HepG2 (cell line): ENCODE results near the gene TUT4. TPM values are rescaled to one million over a fixed set of nuclear protein-coding genes. Genes with fewer than 3 reads are reported as not detected.

Experiments used
- ATAC-seq: fragments of 200-7000 bp; cut with Tn5 transposase; 3 replicates; pipeline ENCODE4 v1.9.1; 2020; ENCODE audit warnings: mild to moderate bottlenecking, moderate library complexity
- BruUV-seq: library from RNA; stranded (reverse); fragments of 400-500 nt; replicated peaks from 2 replicates; lab custom pipeline; 2021; lab: Mats Ljungman, UMichigan
- CTCF ChIA-PET: fragments of 300-600 bp; formaldehyde crosslinking; extraction: SDS; loops from one replicate; lab custom pipeline; 2021; ENCODE audit warnings: low total read pairs, inconsistent platforms, low intra/inter-chr PET ratio; lab: Yijun Ruan, JAX
- POLR2A ChIA-PET: fragments of 350-600 bp; sonication (Branson Sonifier 250); formaldehyde crosslinking; loops from one replicate; lab custom pipeline; 2020; ENCODE audit warnings: antibody characterized with exemption, inconsistent platforms; lab: Yijun Ruan, JAX
- DNase-seq: peaks from one replicate; pipeline ENCODE4 v3.0.0-alpha.2; 2015; ENCODE audit warnings: low spot score
- FAIRE-seq: peaks from 3 replicates; lab custom pipeline; 2011; peaks lifted over from hg19 to GRCh38; lab: Jason Lieb, UNC
- H2AFZ ChIP-seq: one replicate; pipeline ENCODE4 v1.6.1; 2011; ENCODE audit warnings: low read length, inconsistent platforms
- H3K27ac ChIP-seq: fragments of 300-600 bp; 3 replicates; pipeline ENCODE4 v1.8.0; 2011; ENCODE audit warnings: mixed run types, mild to moderate bottlenecking, mixed read lengths, low read length, inconsistent platforms; ENCODE audit not compliant: insufficient read depth; ENCODE audit errors: extremely low read length
- H3K27me3 ChIP-seq, 2 experiments: fragments of 200-600 bp in 1 of 2; 2 replicates in 1 of 2; 3 replicates in 1 of 2; pipeline versions ENCODE4 v1.6.0 to v1.8.0; 2011; ENCODE audit warnings: low read length in 2 of 2, mild to moderate bottlenecking in 2 of 2, moderate library complexity in 2 of 2, inconsistent platforms in 1 of 2; ENCODE audit not compliant: insufficient read depth in 2 of 2, control insufficient read depth in 1 of 2
- H3K36me3 ChIP-seq, 2 experiments: fragments of 200-600 bp in 1 of 2; replicated peaks in 1 of 2; 2 replicates in 1 of 2; 3 replicates in 1 of 2; pipeline versions ENCODE4 v1.5.1 to v1.8.0; 2011; ENCODE audit warnings: low read length in 2 of 2, inconsistent platforms in 1 of 2; ENCODE audit not compliant: insufficient read depth in 2 of 2, control insufficient read depth in 1 of 2
- H3K4me1 ChIP-seq: 2 replicates; pipeline ENCODE4 v1.5.1; 2012; ENCODE audit warnings: low read length, inconsistent platforms; ENCODE audit not compliant: insufficient read depth
- H3K4me2 ChIP-seq: 2 replicates; pipeline ENCODE4 v1.6.0; 2011; ENCODE audit warnings: low read depth, low read length, inconsistent platforms
- H3K4me3 ChIP-seq, 3 experiments: fragments of 200-600 bp in 1 of 3; sonication (generic), shearing (Covaris generic) in 1 of 3; replicated peaks in 1 of 3; 2 replicates each; pipeline ENCODE4 v1.5.1; 2011 to 2016; ENCODE audit warnings: low read length in 3 of 3, inconsistent platforms in 2 of 3, low read depth in 2 of 3, mild to moderate bottlenecking in 2 of 3, control low read depth in 1 of 3, mixed read lengths in 1 of 3; ENCODE audit not compliant: insufficient read depth in 1 of 3
- H3K79me2 ChIP-seq: one replicate; pipeline ENCODE4 v1.6.1; 2011; ENCODE audit warnings: low read length, inconsistent platforms; ENCODE audit not compliant: insufficient read depth
- H3K9ac ChIP-seq: 2 replicates; pipeline ENCODE4 v1.6.0; 2011; ENCODE audit warnings: mild to moderate bottlenecking, low read depth, low read length, inconsistent platforms; ENCODE audit not compliant: insufficient read depth
- H3K9me3 ChIP-seq: 2 replicates; pipeline ENCODE4 v1.5.1; 2012; ENCODE audit warnings: mild to moderate bottlenecking, low read length
- H4K20me1 ChIP-seq: 2 replicates; pipeline ENCODE4 v1.6.0; 2011; ENCODE audit warnings: inconsistent platforms, mild to moderate bottlenecking, low read length, moderate library complexity; ENCODE audit not compliant: insufficient read depth
- CCAR2 ChIP-seq: fragments of 200-400 bp; formaldehyde crosslinking; optimal IDR thresholded peaks from 2 replicates; pipeline ENCODE3; 2018; ENCODE audit warnings: low read depth, mild to moderate bottlenecking, low read length, moderate library complexity
- CENPT ChIP-seq: sonication (generic); formaldehyde crosslinking; IDR thresholded peaks from 2 replicates; pipeline ENCODE4 v1.8.0; 2022; ENCODE audit warnings: low read depth, mild to moderate bottlenecking, moderate library complexity, missing genetic modification reagents
- EED ChIP-seq: sonication (generic); formaldehyde crosslinking; IDR thresholded peaks from 2 replicates; pipeline ENCODE4 v1.5.0; 2020; ENCODE audit warnings: mild to moderate bottlenecking, missing genetic modification reagents
- GATAD2A ChIP-seq: IDR thresholded peaks from 2 replicates; pipeline ENCODE4 v1.6.1; 2016
- ZFP1 ChIP-seq: IDR thresholded peaks from 2 replicates; pipeline ENCODE4 v1.6.1; 2016
- ZNF121 ChIP-seq: sonication (generic); formaldehyde crosslinking; IDR thresholded peaks from 2 replicates; pipeline ENCODE4 v1.5.0; 2020; ENCODE audit warnings: mild to moderate bottlenecking, missing genetic modification reagents
- ZNF224 ChIP-seq: sonication (generic); formaldehyde crosslinking; IDR thresholded peaks from 2 replicates; pipeline ENCODE4 v1.5.0; 2020; ENCODE audit warnings: mild to moderate bottlenecking, missing genetic modification reagents
- ZNF292 ChIP-seq: sonication (generic); formaldehyde crosslinking; IDR thresholded peaks from 2 replicates; pipeline ENCODE4 v1.8.1; 2022; ENCODE audit warnings: mild to moderate bottlenecking, low read depth, missing genetic modification reagents, borderline replicate concordance
- ZNF33A ChIP-seq: sonication (generic); formaldehyde crosslinking; IDR thresholded peaks from 2 replicates; pipeline ENCODE4 v1.5.1; 2020; ENCODE audit warnings: missing genetic modification reagents, mild to moderate bottlenecking, moderate library complexity, borderline replicate concordance
- ZNF350 ChIP-seq: sonication (generic); formaldehyde crosslinking; IDR thresholded peaks from 2 replicates; pipeline ENCODE4 v1.4.0; 2020; ENCODE audit warnings: mild to moderate bottlenecking, low read depth, missing genetic modification reagents, borderline replicate concordance
- ZNF619 ChIP-seq: sonication (generic); formaldehyde crosslinking; IDR thresholded peaks from 2 replicates; pipeline ENCODE4 v1.4.0; 2020; ENCODE audit warnings: mild to moderate bottlenecking, missing genetic modification reagents
- ZSCAN31 ChIP-seq: sonication (generic); formaldehyde crosslinking; IDR thresholded peaks from 2 replicates; pipeline ENCODE4 v1.5.0; 2020; ENCODE audit warnings: low read depth, mild to moderate bottlenecking, missing genetic modification reagents
- WGBS: methylation state at CpG from one replicate; pipeline ENCODE4 v1.1.6; 2017; ENCODE audit warnings: low lambda C conversion rate; 5-methylcytosine and 5-hydroxymethylcytosine counted together
- in situ Hi-C: cut with HindIII; loops from 2 replicates; pipeline ENCODE4 v1.10.0; 2017; ENCODE audit warnings: low pct_unique_long_range_greater_than_20kb; ENCODE audit not compliant: extremely low pct_ligation_motif_present
- intact Hi-C: fragments of 100-400 bp; cut with micrococcal nuclease; formaldehyde crosslinking; loops from one replicate; pipeline ENCODE4 v1.10.0; 2022; ENCODE audit not compliant: unreplicated experiment
- polyA plus RNA-seq, 8 experiments: library from polyadenylated mRNA; depleted of rRNA in 3 of 8; stranded (reverse) in 7 of 8; unstranded in 1 of 8; fragments of >200 nt; fragmentation: Illumina TruSeq in 4 of 8; extraction: Trizol in 4 of 8; gene quantifications; 2 replicates each; pipeline versions ENCODE4 v1.2.1 to v1.2.3, GENCODE V29; 2011 to 2016; ENCODE audit warnings: low read depth in 4 of 8, missing spikeins in 1 of 8, mixed read lengths in 1 of 8; ENCODE audit not compliant: insufficient read depth in 1 of 8
- total RNA-seq, 5 experiments: library from RNA; depleted of rRNA; stranded (reverse); fragments of >200 nt; fragmentation: Illumina TruSeq; extraction: Trizol; gene quantifications; 2 replicates each; pipeline ENCODE4 v1.2.3, GENCODE V29; 2016; ENCODE audit warnings: low read depth in 1 of 5
- TF ChIP-seq, protein P1 (sequence below): sonication (generic); formaldehyde crosslinking; IDR thresholded peaks from 2 replicates; pipeline ENCODE4 v1.4.0; 2020; ENCODE audit warnings: missing genetic modification reagents
- TF ChIP-seq, protein P2 (sequence below): sonication (generic); formaldehyde crosslinking; IDR thresholded peaks from 2 replicates; pipeline ENCODE4 v1.5.1; 2020; ENCODE audit warnings: mild to moderate bottlenecking, missing genetic modification reagents, moderate library complexity
- TF ChIP-seq, protein P3 (sequence below): sonication (generic); formaldehyde crosslinking; IDR thresholded peaks from 2 replicates; pipeline ENCODE4 v1.5.0; 2020; ENCODE audit warnings: missing genetic modification reagents

Gene TUT4
- total and polyA plus RNA-seq, 2 of the 13 experiments (the other 11 are each of a cell fraction or from before 2014, with no cell fraction given) = 44.7 to 53.5 TPM

DNA sequence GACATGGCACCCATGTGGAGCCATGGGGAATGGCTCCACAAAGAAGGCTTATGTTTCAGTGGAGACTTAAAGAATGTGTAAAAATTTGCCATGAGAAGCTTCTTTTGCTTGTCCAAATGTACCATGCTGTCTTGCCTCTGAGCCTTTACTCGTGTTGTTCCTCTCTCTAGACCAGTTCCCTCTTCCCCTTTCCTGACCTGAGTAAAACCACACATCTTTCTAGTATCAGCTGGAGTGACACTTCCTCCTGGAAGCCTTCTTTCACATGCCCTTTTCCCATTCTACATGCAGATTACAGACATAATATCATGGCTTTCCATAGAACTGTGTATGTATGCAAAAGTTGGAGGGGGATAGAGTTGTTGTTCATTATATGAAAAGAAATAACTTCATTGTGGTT lies 35.6 kb upstream of the TUT4 start (continued):
- TF ChIP-seq CENPT (CRISPR knock-in tag) (no peak), ZNF121 (no peak), ZSCAN31 (CRISPR knock-in tag) (no peak), CCAR2 (no peak), ZNF33A (CRISPR knock-in tag) (no peak), ZNF292 (CRISPR knock-in tag) (no peak)

DNA sequence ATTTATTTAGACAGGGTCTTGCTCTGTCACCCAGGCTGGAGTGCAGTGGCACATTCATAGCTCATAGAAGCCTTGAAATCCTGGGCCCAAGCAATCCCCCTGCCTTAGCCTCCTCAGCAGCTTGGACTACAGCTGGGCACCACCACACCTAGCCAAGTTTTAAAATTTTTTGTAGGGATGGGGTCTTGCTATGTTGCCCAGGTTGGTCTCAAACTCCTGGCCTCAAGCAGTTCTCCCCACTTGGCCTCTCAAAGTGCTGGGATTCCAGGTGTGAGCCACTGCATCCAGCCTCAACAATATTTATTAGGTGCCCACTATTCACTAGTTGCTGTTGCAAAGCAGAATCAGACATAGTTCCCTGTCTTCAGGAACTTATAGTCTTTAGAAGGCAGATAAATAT lies 35.1 kb upstream of the TUT4 start:
- CTCF ChIA-PET = no interaction called here

DNA sequence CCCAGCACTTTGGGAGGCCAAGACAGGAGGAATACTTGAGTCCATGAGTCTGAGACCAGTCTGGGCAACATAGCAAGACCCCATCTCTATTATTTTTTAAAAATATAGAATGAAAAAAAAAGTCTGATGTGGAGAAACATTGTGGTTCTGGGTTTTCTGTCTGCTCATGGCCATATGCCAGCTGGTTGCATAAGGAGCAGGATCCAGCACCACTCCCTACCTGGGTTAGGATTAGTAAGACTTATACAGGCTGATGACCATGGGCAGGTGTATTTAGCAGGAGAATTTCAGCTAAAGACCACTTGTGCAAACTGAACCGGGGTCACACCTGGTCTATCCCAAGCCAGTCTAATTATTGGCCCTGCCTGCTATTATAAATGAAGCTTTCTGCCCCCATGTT lies 32.6 kb upstream of the TUT4 start:
- no peak for DNase-seq
- no peaks in the 10 kb centered on the region for H3K4me1 ChIP-seq
- H3K4me3 ChIP-seq = no peak overlapping the region
- 0% methylated on average over 1 of the region's 1 CpG for WGBS
- no peak for FAIRE-seq
- no peaks in the 10 kb centered on the region for H3K9me3 ChIP-seq
- no TSS peak for BruUV-seq
- no peak overlapping the region for H3K9ac ChIP-seq
- intact Hi-C loops (no loop called here), in situ Hi-C loops (no loop called here)
- no peaks in the 10 kb centered on the region for H3K79me2 ChIP-seq
- no peaks in the 10 kb centered on the region for H3K27me3 ChIP-seq
- no peak overlapping the region for H3K4me2 ChIP-seq
- ATAC-seq = no peak
- ChIA-PET POLR2A (no interaction called here), CTCF (no interaction called here)
- H2AFZ ChIP-seq = no peak overlapping the region
- no peaks in the 10 kb centered on the region for H4K20me1 ChIP-seq
- no peaks in the 10 kb centered on the region for H3K36me3 ChIP-seq
- no peak overlapping the region for H3K27ac ChIP-seq
- TF ChIP-seq ZFP1 (CRISPR knock-in tag) (no peak), ZNF224 (no peak), EED (no peak), ZNF619 (CRISPR knock-in tag) (no peak)
- TF ChIP-seq, protein P1, sequence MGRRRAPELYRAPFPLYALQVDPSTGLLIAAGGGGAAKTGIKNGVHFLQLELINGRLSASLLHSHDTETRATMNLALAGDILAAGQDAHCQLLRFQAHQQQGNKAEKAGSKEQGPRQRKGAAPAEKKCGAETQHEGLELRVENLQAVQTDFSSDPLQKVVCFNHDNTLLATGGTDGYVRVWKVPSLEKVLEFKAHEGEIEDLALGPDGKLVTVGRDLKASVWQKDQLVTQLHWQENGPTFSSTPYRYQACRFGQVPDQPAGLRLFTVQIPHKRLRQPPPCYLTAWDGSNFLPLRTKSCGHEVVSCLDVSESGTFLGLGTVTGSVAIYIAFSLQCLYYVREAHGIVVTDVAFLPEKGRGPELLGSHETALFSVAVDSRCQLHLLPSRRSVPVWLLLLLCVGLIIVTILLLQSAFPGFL (CRISPR knock-in tag) = no peak
- TF ChIP-seq, protein P2, sequence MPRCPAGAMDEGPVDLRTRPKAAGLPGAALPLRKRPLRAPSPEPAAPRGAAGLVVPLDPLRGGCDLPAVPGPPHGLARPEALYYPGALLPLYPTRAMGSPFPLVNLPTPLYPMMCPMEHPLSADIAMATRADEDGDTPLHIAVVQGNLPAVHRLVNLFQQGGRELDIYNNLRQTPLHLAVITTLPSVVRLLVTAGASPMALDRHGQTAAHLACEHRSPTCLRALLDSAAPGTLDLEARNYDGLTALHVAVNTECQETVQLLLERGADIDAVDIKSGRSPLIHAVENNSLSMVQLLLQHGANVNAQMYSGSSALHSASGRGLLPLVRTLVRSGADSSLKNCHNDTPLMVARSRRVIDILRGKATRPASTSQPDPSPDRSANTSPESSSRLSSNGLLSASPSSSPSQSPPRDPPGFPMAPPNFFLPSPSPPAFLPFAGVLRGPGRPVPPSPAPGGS (CRISPR knock-in tag) = no peak
- TF ChIP-seq, protein P3, sequence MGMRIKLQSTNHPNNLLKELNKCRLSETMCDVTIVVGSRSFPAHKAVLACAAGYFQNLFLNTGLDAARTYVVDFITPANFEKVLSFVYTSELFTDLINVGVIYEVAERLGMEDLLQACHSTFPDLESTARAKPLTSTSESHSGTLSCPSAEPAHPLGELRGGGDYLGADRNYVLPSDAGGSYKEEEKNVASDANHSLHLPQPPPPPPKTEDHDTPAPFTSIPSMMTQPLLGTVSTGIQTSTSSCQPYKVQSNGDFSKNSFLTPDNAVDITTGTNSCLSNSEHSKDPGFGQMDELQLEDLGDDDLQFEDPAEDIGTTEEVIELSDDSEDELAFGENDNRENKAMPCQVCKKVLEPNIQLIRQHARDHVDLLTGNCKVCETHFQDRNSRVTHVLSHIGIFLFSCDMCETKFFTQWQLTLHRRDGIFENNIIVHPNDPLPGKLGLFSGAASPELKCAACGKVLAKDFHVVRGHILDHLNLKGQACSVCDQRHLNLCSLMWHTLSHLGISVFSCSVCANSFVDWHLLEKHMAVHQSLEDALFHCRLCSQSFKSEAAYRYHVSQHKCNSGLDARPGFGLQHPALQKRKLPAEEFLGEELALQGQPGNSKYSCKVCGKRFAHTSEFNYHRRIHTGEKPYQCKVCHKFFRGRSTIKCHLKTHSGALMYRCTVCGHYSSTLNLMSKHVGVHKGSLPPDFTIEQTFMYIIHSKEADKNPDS = no peak

More for the DNA sequence above, 35.1 kb upstream of the TUT4 start:
- ATAC-seq = no peak
- H3K9ac ChIP-seq = no peak overlapping the region
- no peaks in the 10 kb centered on the region for H3K9me3 ChIP-seq
- no peak overlapping the region for H2AFZ ChIP-seq
- POLR2A ChIA-PET = interaction anchor here (1.8 kb wide), 1 partner anchor 64 kb away, joined by 3 read pairs; no protein-coding TSS in a partner anchor
- TF ChIP-seq ZNF350 (CRISPR knock-in tag) (no peak), GATAD2A (CRISPR knock-in tag) (no peak)
- no peak overlapping the region for H3K4me2 ChIP-seq
- no peaks in the 10 kb centered on the region; a peak in 1 of 5 replicates for H3K27me3 ChIP-seq
- H3K27ac ChIP-seq = no peak overlapping the region
- no TSS peak for BruUV-seq
- intact Hi-C loops (no loop called here), in situ Hi-C loops (no loop called here)
- no peak for FAIRE-seq
- no peak for DNase-seq
- H4K20me1 ChIP-seq = no peaks in the 10 kb centered on the region
- peaks cover 14% of the 10 kb centered on the region; the same call in 1 of the 2 replicates for H3K4me1 ChIP-seq
- no peaks in the 10 kb centered on the region for H3K36me3 ChIP-seq
- no peak overlapping the region for H3K4me3 ChIP-seq
- no peaks in the 10 kb centered on the region for H3K79me2 ChIP-seq
